Breast epithelium (tissue), 3 donors: ENCODE results near the gene TGM3.

ENCODE experiments used
- CTCF ChIP-seq, 3 donors: fragments of 450-650 bp; IDR thresholded peaks; one replicate each; pipeline ENCODE4 v1.5.1; 2016 to 2017; ENCODE audit warnings: antibody characterized with exemption in 3 of 3, mild to moderate bottlenecking in 3 of 3, moderate library complexity in 3 of 3
- POLR2A ChIP-seq: fragments of 450-650 bp; IDR thresholded peaks from one replicate; pipeline ENCODE4 v1.6.1; 2016; ENCODE audit warnings: antibody characterized with exemption, mild to moderate bottlenecking, moderate library complexity
- POLR2AphosphoS5 ChIP-seq, 3 donors: sonication (generic); formaldehyde crosslinking; IDR thresholded peaks; one replicate each; pipeline ENCODE4 v1.6.1; 2017; ENCODE audit warnings: antibody characterized with exemption in 3 of 3

- TF ChIP-seq CTCF (IDR thresholded peaks at IDR 0.05): no peak
- no peak for TF ChIP-seq POLR2A
- no peak for TF ChIP-seq POLR2AphosphoS5 (IDR thresholded peaks at IDR 0.05)
Measured at GRCh38 chr20:2312876-2313275, 17.1 kb downstream of the TGM3 start.
